Measurements from ENCODE around the gene RPS29. TPM values are rescaled to one million over a fixed set of nuclear protein-coding genes. Genes with fewer than 3 reads are reported as not detected.

RPS29 gene
- polyA plus RNA-seq, 2 of the 4 experiments (the other 2 are of a cell fraction), result 3,539 to 3,909 TPM

DNA sequence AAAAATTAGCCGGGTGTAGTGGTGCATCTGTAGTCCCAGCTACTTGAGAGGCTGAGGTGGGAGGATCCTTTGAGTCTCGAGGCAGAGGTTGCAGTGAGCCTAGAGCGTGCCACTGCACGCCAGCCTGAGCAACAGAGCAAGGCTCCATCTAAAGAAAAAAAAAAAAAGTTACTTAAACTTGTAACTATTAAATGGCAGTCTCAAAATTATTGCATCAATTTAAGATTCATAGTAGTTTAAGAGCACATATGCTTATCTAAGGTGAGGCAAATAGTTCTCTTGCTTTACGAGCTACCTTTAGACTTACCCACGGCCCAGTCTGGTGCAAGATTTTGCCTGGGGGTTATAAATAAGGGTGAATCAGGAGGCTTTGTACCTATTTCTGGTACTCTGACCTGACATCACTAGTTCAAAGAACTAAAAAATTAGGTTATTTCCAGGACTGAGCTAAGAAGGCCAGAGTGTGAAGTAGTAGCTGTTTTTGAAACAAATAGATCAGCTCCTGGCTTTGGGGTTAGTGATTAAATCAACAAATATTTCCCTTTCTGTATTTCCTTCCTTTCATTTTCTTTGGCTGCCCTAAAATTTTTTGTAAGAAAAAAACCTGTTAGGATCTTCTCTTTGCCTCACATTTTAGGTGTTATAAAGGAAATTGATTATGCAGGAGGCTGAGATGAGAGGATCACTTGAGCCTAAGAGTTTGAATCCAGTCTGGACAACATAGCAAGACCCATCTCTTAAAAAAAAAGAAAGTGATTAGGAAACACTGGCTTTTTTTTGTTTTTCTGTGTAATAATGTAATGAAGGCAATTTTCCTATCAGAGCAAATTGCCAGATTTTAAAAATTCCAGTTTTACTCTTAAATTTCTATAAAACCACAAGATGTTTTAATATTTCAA is 38.0 kb upstream of the RPS29 start:
- no peak for DNase-seq (ENCODE audit: low read depth in 1 of 2, low spot score in 1 of 2)
- ChIA-PET POLR2A (interaction anchor here (0.7 to 1.1 kb wide), 2 partner anchors 10 to 38 kb away, joined by 3 to 4 read pairs; partner anchors contain the start of gene RPS29), CTCF (interaction anchor here (1.0 to 5.2 kb wide), 4 partner anchors 10 to 144 kb away, joined by 3 to 55 read pairs (median 5); partner anchors contain the start of genes DNAAF2, KLHDC2, LRR1 and RPS29)
- ATAC-seq, result no peak
- H3K27ac ChIP-seq, result peak overlapping the region in 1 of 2 experiments; percentile 5; a peak in 2 of 6 replicates
- peaks cover 33% of the 10 kb centered on the region for H3K4me1 ChIP-seq
- no peak overlapping the region for H3K4me3 ChIP-seq
- FAIRE-seq, result no peak
- H3K9me3 ChIP-seq, result no peaks in the 10 kb centered on the region
- peak overlapping the region; percentile 94 for H3K4me2 ChIP-seq
- TF ChIP-seq, protein P1, sequence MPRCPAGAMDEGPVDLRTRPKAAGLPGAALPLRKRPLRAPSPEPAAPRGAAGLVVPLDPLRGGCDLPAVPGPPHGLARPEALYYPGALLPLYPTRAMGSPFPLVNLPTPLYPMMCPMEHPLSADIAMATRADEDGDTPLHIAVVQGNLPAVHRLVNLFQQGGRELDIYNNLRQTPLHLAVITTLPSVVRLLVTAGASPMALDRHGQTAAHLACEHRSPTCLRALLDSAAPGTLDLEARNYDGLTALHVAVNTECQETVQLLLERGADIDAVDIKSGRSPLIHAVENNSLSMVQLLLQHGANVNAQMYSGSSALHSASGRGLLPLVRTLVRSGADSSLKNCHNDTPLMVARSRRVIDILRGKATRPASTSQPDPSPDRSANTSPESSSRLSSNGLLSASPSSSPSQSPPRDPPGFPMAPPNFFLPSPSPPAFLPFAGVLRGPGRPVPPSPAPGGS (IDR thresholded peaks at IDR 0.05), result no peak
- TF ChIP-seq POLR2A (IDR thresholded peaks at IDR 0.05; ENCODE audit: low read length) (no peak), KDM1A (IDR thresholded peaks at IDR 0.05; ENCODE audit: low read depth) (no peak), CBX2 (IDR thresholded peaks at IDR 0.05; ENCODE audit: borderline replicate concordance, low read depth) (no peak), RFX5 (IDR thresholded peaks at IDR 0.05) (no peak), TP53 (CRISPR knock-in tag; IDR thresholded peaks at IDR 0.05) (no peak), HEYL (CRISPR knock-in tag; IDR thresholded peaks at IDR 0.05) (no peak), RARB (CRISPR knock-in tag; IDR thresholded peaks at IDR 0.05) (no peak), PHF8 (IDR thresholded peaks at IDR 0.05; ENCODE audit: borderline replicate concordance, low read depth) (no peak), CEBPB (IDR thresholded peaks at IDR 0.05) (no peak)
- TF ChIP-seq, protein P2, sequence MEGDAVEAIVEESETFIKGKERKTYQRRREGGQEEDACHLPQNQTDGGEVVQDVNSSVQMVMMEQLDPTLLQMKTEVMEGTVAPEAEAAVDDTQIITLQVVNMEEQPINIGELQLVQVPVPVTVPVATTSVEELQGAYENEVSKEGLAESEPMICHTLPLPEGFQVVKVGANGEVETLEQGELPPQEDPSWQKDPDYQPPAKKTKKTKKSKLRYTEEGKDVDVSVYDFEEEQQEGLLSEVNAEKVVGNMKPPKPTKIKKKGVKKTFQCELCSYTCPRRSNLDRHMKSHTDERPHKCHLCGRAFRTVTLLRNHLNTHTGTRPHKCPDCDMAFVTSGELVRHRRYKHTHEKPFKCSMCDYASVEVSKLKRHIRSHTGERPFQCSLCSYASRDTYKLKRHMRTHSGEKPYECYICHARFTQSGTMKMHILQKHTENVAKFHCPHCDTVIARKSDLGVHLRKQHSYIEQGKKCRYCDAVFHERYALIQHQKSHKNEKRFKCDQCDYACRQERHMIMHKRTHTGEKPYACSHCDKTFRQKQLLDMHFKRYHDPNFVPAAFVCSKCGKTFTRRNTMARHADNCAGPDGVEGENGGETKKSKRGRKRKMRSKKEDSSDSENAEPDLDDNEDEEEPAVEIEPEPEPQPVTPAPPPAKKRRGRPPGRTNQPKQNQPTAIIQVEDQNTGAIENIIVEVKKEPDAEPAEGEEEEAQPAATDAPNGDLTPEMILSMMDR (IDR thresholded peaks at IDR 0.05), result no peak
- TF ChIP-seq, protein P3, sequence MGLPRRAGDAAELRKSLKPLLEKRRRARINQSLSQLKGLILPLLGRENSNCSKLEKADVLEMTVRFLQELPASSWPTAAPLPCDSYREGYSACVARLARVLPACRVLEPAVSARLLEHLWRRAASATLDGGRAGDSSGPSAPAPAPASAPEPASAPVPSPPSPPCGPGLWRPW (IDR thresholded peaks at IDR 0.05), result no peak
- TF ChIP-seq, protein P4, sequence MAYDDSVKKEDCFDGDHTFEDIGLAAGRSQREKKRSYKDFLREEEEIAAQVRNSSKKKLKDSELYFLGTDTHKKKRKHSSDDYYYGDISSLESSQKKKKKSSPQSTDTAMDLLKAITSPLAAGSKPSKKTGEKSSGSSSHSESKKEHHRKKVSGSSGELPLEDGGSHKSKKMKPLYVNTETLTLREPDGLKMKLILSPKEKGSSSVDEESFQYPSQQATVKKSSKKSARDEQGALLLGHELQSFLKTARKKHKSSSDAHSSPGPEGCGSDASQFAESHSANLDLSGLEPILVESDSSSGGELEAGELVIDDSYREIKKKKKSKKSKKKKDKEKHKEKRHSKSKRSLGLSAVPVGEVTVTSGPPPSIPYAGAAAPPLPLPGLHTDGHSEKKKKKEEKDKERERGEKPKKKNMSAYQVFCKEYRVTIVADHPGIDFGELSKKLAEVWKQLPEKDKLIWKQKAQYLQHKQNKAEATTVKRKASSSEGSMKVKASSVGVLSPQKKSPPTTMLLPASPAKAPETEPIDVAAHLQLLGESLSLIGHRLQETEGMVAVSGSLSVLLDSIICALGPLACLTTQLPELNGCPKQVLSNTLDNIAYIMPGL (CRISPR knock-in tag; IDR thresholded peaks at IDR 0.05; ENCODE audit: borderline replicate concordance), result no peak
- 44% methylated on average over 6 of the region's 6 CpGs for WGBS (ENCODE audit: missing lambda C conversion rate)

DNA sequence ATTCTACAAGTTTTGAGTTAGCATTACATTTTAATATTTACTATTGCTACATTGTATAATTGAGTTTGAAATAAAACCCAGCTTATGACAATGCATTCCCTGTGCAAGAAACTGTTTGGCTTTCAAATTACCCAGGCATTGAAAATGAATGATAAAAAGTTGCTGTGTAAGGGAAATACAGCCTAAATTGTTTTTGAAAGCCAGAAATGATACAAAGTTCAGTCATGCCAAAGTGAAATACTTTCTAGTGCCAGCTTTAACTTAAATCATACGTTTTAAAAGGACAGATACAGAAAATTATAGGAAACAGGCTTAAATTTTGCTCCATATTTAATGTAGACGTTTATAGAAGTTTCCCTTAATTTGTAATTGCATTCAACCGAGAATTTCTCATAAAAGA is 37.2 kb upstream of the RPS29 start:
- no peak overlapping the region for H3K27ac ChIP-seq
- peaks cover 41% of the 10 kb centered on the region for H3K4me1 ChIP-seq
- TF ChIP-seq ZSCAN20 (CRISPR knock-in tag; IDR thresholded peaks at IDR 0.05) (no peak), MAFK (IDR thresholded peaks at IDR 0.05; ENCODE audit: partially characterized antibody) (peak; percentile 77)
- FAIRE-seq (no peak), ATAC-seq (no peak), DNase-seq (ENCODE audit: low read depth in 1 of 2, low spot score in 1 of 2) (no peak)
- ChIA-PET POLR2A (no interaction called here), CTCF (interaction anchor here (1.2 to 5.2 kb wide), 4 partner anchors 10 to 144 kb away, joined by 3 to 55 read pairs (median 5); partner anchors contain the start of genes DNAAF2, KLHDC2, LRR1 and RPS29)
- H3K4me3 ChIP-seq, result no peak overlapping the region
- peak overlapping the region; percentile 94 for H3K4me2 ChIP-seq
- WGBS (ENCODE audit: missing lambda C conversion rate), result 51% methylated on average over 3 of the region's 3 CpGs
- no peaks in the 10 kb centered on the region for H3K9me3 ChIP-seq
